ENCODE measurements around the gene BOLA3. TPM values are rescaled to one million over a fixed set of nuclear protein-coding genes. Genes with fewer than 3 reads are reported as not detected.
"Not testable (repeated sequence)": the region's sequence is repeated elsewhere in the genome, so short reads cannot be mapped to it uniquely, and the experiment has no call there.

The BOLA3 gene
- 10 to 100 TPM; 20.9 to 29.5 TPM for total RNA-seq
- long read RNA-seq, donor 1, partial matches to known transcripts = 0 of 5 reads
- long read RNA-seq, donor 1, other reads (novel, unspliced or antisense) = 0 of 5 reads
- long read RNA-seq, donor 2, partial matches to known transcripts = 2 of 10 reads
- long read RNA-seq, donor 2, other reads (novel, unspliced or antisense) = 0 of 10 reads

GRCh38 chr2:74147727-74148456 is at the start of gene BOLA3:
Gene BOLA3, minus strand, starts transcription at chr2:74147912. Its CDS starts 38 bp downstream, at chr2:74147874.
- DNase-seq (ENCODE audit: low spot score) = peak; percentile 96
- intact Hi-C loops (cut with DNase I) = no loop called here

- no peak for DNase-seq (ENCODE audit: low spot score)
- intact Hi-C loops (cut with DNase I) = no loop called here
These were observed 49.3 kb upstream of the BOLA3 start for GRCh38 chr2:74197049-74197448.

- intact Hi-C loops (cut with DNase I) = no loop called here
- DNase-seq (ENCODE audit: low spot score) = no peak
These were observed 47.1 kb upstream of the BOLA3 start for GRCh38 chr2:74194799-74195198.

- intact Hi-C loops (cut with DNase I) = no loop called here
These were observed 44.1 kb upstream of the BOLA3 start for GRCh38 chr2:74191596-74192380.

GRCh38 chr2:74188696-74189095 is 41.0 kb upstream of the BOLA3 start:
- intact Hi-C loops (cut with DNase I) = no loop called here
- DNase-seq (ENCODE audit: low spot score) = no peak

More at GRCh38 chr2:74191596-74192380, 44.1 kb upstream of the BOLA3 start:
- no peak for DNase-seq (ENCODE audit: low spot score)

GRCh38 chr2:74188018-74188601 is 40.4 kb upstream of the BOLA3 start:
- intact Hi-C loops (cut with DNase I) = no loop called here

GRCh38 chr2:74186706-74187105 is 39.0 kb upstream of the BOLA3 start:
- intact Hi-C loops (cut with DNase I) = not testable (repeated sequence)

More at GRCh38 chr2:74188018-74188601, 40.4 kb upstream of the BOLA3 start:
- no peak for DNase-seq (ENCODE audit: low spot score)

DNA sequence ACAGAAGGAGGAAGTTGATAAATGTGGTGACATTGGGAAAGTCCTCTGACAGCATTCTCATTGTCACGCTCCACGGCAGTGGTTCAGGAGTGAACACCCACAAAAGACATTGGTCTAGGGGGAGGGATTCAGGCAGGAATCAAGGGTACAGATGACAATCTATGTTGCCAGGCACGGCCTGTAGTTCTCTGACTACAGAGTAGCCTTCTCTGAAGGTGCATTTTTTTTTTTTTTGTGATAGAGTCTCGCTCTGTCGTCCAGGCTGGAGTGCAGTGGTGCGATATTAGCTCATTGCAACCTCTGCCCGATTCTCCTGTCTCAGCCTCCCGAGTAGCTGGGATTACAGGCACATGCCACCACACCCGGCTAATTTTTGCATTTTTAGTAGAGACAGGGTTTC is 38.3 kb upstream of the BOLA3 start:
- intact Hi-C loops (cut with DNase I) = no loop called here
- no peak for DNase-seq (ENCODE audit: low spot score)

More at GRCh38 chr2:74186706-74187105, 39.0 kb upstream of the BOLA3 start:
- DNase-seq (ENCODE audit: low spot score) = not testable (repeated sequence)

DNA sequence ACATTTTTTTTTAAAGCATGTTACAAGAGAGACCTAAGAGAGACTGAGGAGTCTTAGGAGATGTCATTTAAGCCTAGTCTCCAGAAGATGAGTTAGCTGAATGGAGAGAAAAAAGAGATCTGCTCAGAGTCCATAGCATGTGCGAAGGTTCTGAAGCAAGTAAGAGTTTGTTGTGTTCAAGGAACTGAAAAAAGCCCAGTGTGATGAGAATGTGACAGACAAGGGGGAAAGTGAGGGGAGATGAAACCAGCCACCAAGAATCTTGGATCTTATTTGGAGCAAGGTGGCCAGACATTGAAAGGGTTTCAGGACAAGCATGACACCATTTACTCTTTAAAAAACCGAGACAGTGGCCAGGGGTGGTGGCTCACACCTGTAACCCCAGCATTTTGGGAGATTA is 36.2 kb upstream of the BOLA3 start:
- DNase-seq (ENCODE audit: low spot score) = no peak
- intact Hi-C loops (cut with DNase I) = no loop called here

- intact Hi-C loops (cut with DNase I) = no loop called here
- DNase-seq (ENCODE audit: low spot score) = no peak
These were observed 34.0 kb upstream of the BOLA3 start for GRCh38 chr2:74181739-74182138.

DNA sequence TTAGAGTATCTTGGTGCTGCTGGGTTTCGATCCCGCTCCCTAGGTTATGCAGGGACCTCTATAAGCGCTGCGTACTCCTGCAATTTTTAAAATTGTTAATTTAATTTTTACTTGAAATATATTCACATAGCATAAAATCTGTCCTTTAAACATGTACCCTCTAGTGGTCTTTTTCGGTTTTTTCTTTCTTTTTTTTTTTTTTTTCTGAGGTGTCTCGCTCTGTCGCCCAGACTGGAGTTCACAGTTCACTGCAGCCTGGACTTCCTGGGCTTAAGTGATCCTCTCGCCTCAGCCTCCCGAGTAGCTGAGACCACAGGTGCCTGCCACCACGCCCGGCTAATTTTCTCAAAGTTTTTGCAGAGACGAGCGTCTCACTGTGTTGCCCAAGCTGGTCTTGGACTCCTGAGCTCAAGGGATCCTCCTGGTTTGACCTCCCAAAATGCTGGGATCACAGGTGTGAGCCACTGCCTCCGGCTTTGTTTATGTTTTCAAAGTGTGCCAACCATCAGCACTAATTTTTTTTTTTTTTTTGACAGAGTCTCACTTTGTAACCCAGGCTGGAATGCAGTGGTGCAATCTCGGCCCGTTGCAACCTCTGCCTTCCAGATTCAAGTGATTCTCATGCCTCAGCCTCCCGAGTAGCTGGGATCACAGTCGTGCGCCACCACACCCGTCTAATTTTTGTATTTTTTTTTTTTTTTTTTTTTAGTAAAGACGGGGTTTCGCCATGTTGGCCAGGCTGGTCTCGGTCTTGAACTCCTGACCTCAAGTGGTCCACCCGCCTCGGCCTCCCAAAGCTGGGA is 31.6 kb upstream of the BOLA3 start:
- DNase-seq (ENCODE audit: low spot score) = no peak
- intact Hi-C loops (cut with DNase I) = no loop called here

DNA sequence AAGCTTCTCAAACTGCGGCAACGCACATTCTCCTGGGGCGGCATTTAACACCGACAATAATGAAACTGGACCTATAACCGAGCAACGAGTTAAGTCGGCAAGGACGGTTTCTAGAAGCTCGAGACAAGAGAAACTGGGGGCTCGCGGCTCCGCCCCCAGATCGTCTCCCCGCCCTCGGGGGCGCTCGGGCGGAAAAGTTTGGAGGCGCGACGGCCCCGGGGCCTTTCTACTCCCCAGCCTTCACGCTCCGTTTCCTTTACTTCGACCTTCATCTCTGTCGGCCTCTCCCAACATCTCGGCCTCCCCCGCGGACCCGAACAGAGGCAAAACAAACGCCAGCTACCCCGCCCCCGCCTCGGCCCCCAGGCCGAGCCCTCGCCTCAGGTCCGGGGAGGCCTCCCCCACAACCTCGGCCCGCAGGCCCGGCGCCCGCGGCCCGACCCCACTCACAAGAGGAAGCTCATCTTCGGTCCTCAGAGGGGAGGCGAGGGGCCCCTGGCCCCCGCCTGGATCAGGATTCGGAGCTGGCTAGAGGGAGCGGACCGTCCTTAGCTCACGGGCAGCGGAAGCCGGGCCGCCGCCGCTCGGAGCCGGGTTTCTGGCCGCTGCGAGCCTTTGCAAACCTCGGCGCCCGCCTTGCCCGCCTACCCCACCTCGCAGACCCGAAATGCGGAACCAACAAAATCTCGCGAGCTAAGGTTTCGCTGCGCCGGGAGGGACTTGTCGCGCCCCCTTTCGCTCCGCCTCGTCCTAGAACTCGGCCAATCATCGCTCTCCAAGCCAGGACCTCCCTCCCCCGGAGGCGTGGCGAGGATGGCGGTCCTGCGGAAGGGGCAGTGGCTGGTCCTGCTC is 30.7 kb upstream of the BOLA3 start, which contains the start of gene MOB1A:
Gene MOB1A, minus strand, starts transcription at position 669 of the 852 bp plus-strand sequence. Its CDS starts 205 bp downstream, at position 464.
- intact Hi-C loops (cut with DNase I) = no loop called here
- peak; percentile 99 for DNase-seq (ENCODE audit: low spot score)

DNA sequence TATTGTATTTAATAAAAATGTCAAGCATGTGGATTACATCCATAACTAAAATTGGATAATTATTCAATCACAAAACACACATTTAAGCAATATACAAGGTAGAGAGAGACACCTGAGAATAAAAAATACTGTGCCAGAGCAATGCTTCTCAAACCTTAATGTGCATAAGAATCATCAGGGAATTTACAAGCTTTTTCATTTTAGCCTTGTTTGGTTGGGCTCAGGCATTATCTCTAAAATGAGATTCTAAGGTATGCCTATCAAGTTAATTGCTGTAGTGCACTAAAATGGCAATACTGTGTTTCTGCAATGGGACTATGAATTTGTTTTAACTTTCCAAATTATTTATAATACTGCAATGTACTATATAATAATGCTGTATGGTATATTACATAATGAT is 30.0 kb upstream of the BOLA3 start:
- DNase-seq (ENCODE audit: low spot score) = no peak
- intact Hi-C loops (cut with DNase I) = no loop called here

DNA sequence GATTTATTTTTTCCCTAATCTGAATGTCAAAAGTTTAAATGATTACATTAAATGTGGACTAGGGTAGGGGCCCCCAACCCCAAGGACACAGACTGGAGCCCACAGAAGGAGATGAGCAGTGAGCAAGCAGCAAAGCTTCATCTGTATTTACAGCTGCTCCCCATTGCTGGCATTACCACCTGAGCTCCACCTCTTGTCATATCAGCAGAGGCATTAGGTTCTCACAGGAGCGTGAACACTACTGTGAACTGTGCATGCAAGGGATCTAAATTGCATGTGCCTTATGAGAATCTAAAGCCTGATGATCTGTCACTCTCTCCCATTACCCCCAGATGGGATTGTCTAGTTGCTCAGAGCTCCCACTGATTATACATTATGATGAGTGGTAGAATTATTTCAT is 27.2 kb upstream of the BOLA3 start:
- intact Hi-C loops (cut with DNase I) = no loop called here
- no peak for DNase-seq (ENCODE audit: low spot score)

DNA sequence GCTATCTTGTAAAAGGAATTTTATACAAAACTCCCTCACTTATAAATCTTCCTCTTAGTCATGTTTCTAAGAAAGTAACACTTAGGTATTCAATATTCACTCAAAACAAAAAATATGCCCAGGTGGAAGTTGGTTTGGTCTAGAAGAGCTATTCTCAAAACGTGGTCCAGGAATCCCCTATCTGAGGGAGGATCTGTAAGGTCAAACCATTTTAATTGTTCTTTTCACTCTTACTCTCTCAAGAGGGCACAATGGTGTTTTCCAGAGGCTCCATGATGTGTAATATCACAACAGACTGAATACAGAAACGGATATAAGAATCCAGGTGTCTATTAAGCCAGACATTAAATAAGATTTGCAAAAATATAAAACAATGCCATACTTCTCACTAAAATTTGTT is 21.0 kb upstream of the BOLA3 start:
- DNase-seq (ENCODE audit: low spot score) = no peak
- intact Hi-C loops (cut with DNase I) = no loop called here

DNA sequence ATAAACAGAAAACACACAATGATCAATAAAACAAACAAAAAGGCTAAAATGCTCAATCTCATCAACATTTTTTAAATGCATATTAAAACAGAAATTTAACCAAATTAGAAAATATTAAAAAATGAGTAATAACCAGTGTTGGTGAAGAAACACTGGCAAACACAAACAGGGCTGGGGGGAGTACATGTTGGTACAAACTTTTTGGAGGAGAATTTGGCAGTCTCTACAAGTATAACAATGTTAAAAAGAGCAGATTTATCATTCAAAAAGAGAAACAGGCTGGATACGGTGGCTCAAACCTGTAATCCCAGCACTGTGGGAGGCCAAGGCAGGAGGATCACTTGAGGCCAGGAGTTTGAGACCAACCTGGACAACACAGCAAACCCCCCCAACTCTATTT is 17.0 kb upstream of the BOLA3 start:
- intact Hi-C loops (cut with DNase I) = no loop called here
- no peak for DNase-seq (ENCODE audit: low spot score)

- intact Hi-C loops (cut with DNase I) = no loop called here
- no peak for DNase-seq (ENCODE audit: low spot score)
These were observed 15.2 kb upstream of the BOLA3 start for GRCh38 chr2:74162951-74163350.

GRCh38 chr2:74155830-74156229 is 8.1 kb upstream of the BOLA3 start:
- intact Hi-C loops (cut with DNase I) = no loop called here
- DNase-seq (ENCODE audit: low spot score) = no peak

All from posterior vena cava (tissue), 2 donors.